HepG2 (cell line): ENCODE data around the gene WDR20.

Experiments used
- ARHGAP35 ChIP-seq: sonication (generic); formaldehyde crosslinking; IDR thresholded peaks from 2 replicates; pipeline ENCODE4 v1.9.0; 2022; ENCODE audit warnings: mild to moderate bottlenecking, inconsistent platforms, moderate library complexity, missing genetic modification reagents, borderline replicate concordance
- ETV6 ChIP-seq: sonication (generic); formaldehyde crosslinking; conservative IDR thresholded peaks from 2 replicates; pipeline ENCODE4 v1.4.0; 2020; ENCODE audit warnings: missing genetic modification reagents
- HOXA7 ChIP-seq: sonication (generic); formaldehyde crosslinking; IDR thresholded peaks from 2 replicates; pipeline ENCODE4 v1.8.1; 2022; ENCODE audit warnings: mild to moderate bottlenecking, missing genetic modification reagents, moderate library complexity
- POLR2A ChIP-seq, 2 experiments: IDR thresholded peaks; 2 replicates each; pipeline ENCODE4 v1.6.1; 2011; ENCODE audit warnings: low read depth in 2 of 2, low read length in 2 of 2, mild to moderate bottlenecking in 1 of 2, moderate library complexity in 1 of 2; ENCODE audit not compliant: insufficient read depth in 1 of 2
- POLR2AphosphoS2 ChIP-seq: IDR thresholded peaks from 2 replicates; pipeline ENCODE4 v1.6.1; 2011; ENCODE audit warnings: low read depth, low read length, improper control_type of control experiment
- ZKSCAN5 ChIP-seq: sonication (generic); formaldehyde crosslinking; IDR thresholded peaks from 2 replicates; pipeline ENCODE4 v1.5.1; 2020; ENCODE audit warnings: mild to moderate bottlenecking, missing genetic modification reagents
- ZNF776 ChIP-seq: sonication (generic); formaldehyde crosslinking; IDR thresholded peaks from 2 replicates; pipeline ENCODE4 v1.4.0; 2020; ENCODE audit warnings: mild to moderate bottlenecking, missing genetic modification reagents
- TF ChIP-seq, protein P1 (sequence below): sonication (generic); formaldehyde crosslinking; IDR thresholded peaks from 2 replicates; pipeline ENCODE4 v1.4.0; 2020; ENCODE audit warnings: missing genetic modification reagents

DNA sequence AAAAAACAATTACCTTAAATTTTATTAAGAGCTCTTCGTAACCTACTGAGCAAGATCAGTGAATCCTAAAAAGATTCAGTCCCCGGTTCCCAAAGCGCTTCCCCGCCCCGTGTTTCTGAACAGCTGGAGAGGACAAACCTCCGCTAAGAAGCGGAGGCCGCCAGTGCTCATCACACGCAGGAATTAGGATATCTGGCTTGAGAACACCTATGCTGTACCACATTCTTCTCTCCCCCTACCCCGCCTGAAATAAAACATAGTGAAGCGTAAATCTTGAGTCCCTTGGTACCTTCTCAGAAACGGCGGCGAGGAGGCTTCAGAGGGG, 774 bp upstream of the WDR20 start:
- TF ChIP-seq ZNF776 (CRISPR knock-in tag) (no peak), HOXA7 (CRISPR knock-in tag) (no peak), ZKSCAN5 (CRISPR knock-in tag) (no peak), ETV6 (CRISPR knock-in tag) (no peak), POLR2AphosphoS2 (no peak), ARHGAP35 (CRISPR knock-in tag) (no peak), POLR2A (IDR thresholded peaks at IDR 0.05; ENCODE audit: insufficient read depth in 1 of 2, low read depth in 2 of 2, low read length in 2 of 2) (no peak)
- TF ChIP-seq, protein P1, sequence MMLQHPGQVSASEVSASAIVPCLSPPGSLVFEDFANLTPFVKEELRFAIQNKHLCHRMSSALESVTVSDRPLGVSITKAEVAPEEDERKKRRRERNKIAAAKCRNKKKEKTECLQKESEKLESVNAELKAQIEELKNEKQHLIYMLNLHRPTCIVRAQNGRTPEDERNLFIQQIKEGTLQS (CRISPR knock-in tag) = no peak
